Transverse colon (tissue), 4 donors: ENCODE data around the gene STK10. TPM values are rescaled to one million over a fixed set of nuclear protein-coding genes. Genes with fewer than 3 reads are reported as not detected.

Experiments used
- DNase-seq: peaks from one replicate; pipeline ENCODE4 v3.0.0-alpha.2; 2019
- H3K27ac ChIP-seq, 4 donors: fragments of 200-600 bp; sonication (generic); 2 replicates each; pipeline ENCODE4 v1.5.1; 2016 to 2018; ENCODE audit warnings: inconsistent platforms in 4 of 4
- H3K27me3 ChIP-seq: fragments of 200-600 bp; sonication (generic); 2 replicates; pipeline ENCODE4 v1.5.1; 2017; ENCODE audit warnings: inconsistent platforms
- H3K36me3 ChIP-seq, 4 donors: fragments of 200-600 bp; sonication (generic); 2 replicates each; pipeline ENCODE4 v1.5.1; 2017 to 2019; ENCODE audit warnings: inconsistent platforms in 4 of 4
- H3K4me1 ChIP-seq, 4 donors: fragments of 200-600 bp; sonication (generic); 2 replicates each; pipeline ENCODE4 v1.5.1; 2017 to 2020; ENCODE audit warnings: inconsistent platforms in 4 of 4
- H3K4me3 ChIP-seq, 4 donors: fragments of 200-600 bp; sonication (generic); 1 replicate in 1 of 4; 2 replicates in 3 of 4; pipeline versions ENCODE4 v1.5.1 to v1.6.1; 2017 to 2019; ENCODE audit warnings: inconsistent platforms in 4 of 4
- H3K9me3 ChIP-seq, 2 donors: fragments of 200-600 bp; sonication (generic); 2 replicates each; pipeline ENCODE4 v1.5.1; 2017 to 2019; ENCODE audit warnings: inconsistent platforms in 2 of 2
- CTCF ChIP-seq, 5 experiments: fragments of 200-600 bp in 3 of 5; fragments of 450-650 bp in 2 of 5; sonication (generic) in 3 of 5; IDR thresholded peaks; 1 replicate in 2 of 5; 2 replicates in 3 of 5; pipeline ENCODE4 v1.5.1; 2016 to 2017; ENCODE audit warnings: antibody characterized with exemption in 5 of 5, inconsistent platforms in 3 of 5, mild to moderate bottlenecking in 2 of 5, moderate library complexity in 1 of 5
- EP300 ChIP-seq: sonication (generic); formaldehyde crosslinking; IDR thresholded peaks from one replicate; pipeline ENCODE4 v1.6.1; 2017; ENCODE audit warnings: antibody characterized with exemption, low read depth
- POLR2A ChIP-seq: fragments of 450-650 bp; IDR thresholded peaks from one replicate; pipeline ENCODE4 v1.6.1; 2016; ENCODE audit warnings: antibody characterized with exemption, mild to moderate bottlenecking, moderate library complexity
- POLR2AphosphoS5 ChIP-seq, 3 donors: sonication (generic); formaldehyde crosslinking; IDR thresholded peaks; one replicate each; pipeline ENCODE4 v1.6.1; 2016; ENCODE audit warnings: antibody characterized with exemption in 3 of 3
- WGBS, 2 donors: methylation state at CpG; one replicate each; pipeline ENCODE4 v1.1.5; 2018; ENCODE audit warnings: low coverage in 1 of 2; 5-methylcytosine and 5-hydroxymethylcytosine counted together
- in situ Hi-C, 4 donors: fragments of 200-750 bp; cut with MboI; loops; one replicate each; pipeline versions ENCODE4 v1.15.0 to v1.15.1; 2017; ENCODE audit warnings: low sequenced_read_pairs in 3 of 4, low pct_ligation_motif_present in 1 of 4, low pct_unique_long_range_greater_than_20kb in 1 of 4
- intact Hi-C: fragments of 100-400 bp; cut with DNase I; formaldehyde crosslinking; loops from one replicate; pipeline ENCODE4 v1.15.1; 2023; ENCODE audit warnings: low total_unique reads
- total RNA-seq, 4 donors: library from RNA; depleted of rRNA; stranded (reverse); fragments of >200 nt; gene quantifications; one replicate each; pipeline ENCODE4 v1.1.0, GENCODE V29; 2016

STK10 gene
- total RNA-seq, 4 donors from 2014 or later = 21.2 to 207 (median 49.3) TPM

- Histone ChIP-seq H3K27me3 (no peaks in the 10 kb centered on the region), H3K27ac (no peak overlapping the region), H3K9me3 (no peaks in the 10 kb centered on the region), H3K4me1 (peaks cover 0 to 36% (median 4%) of the 10 kb centered on the region in 4 donors), H3K4me3 (no peak overlapping the region), H3K36me3 (no peaks in the 10 kb centered on the region)
- no peak for DNase-seq
- intact Hi-C loops = no loop called here
- TF ChIP-seq POLR2AphosphoS5 (IDR thresholded peaks at IDR 0.05) (no peak), EP300 (no peak), POLR2A (no peak), CTCF (IDR thresholded peaks at IDR 0.05) (no peak)
- in situ Hi-C loops = no loop called here
- WGBS, 2 donors = 91% methylated on average over 3 of the region's 3 CpGs; no CpG with 5 or more reads in 1 of the 2 donors
These were observed 195.7 kb downstream of the STK10 start for GRCh38 chr5:171992305-171992704.

Other genes starting within 250 kb of the STK10 start
- gene FBXW11, start 181.6 kb downstream of the STK10 start, total RNA-seq = 10 to 100 TPM; 22.8 to 44.8 (median 40.3) TPM
- not detected for gene EFCAB9, start 5.9 kb upstream of the STK10 start, total RNA-seq
- gene UBTD2, start 95.5 kb upstream of the STK10 start, total RNA-seq = 10 to 100 TPM in 3 of 4 donors, 1 to 10 TPM in 1; 6.0 to 35.4 (median 19.0) TPM